Astrocyte of the cerebellum (primary cell): ENCODE data around the gene GAPDHS.

ENCODE experiments used
- DNase-seq: peaks from one replicate; pipeline ENCODE4 v3.0.0-alpha.2; 2011; ENCODE audit warnings: low read depth
- H3K4me3 ChIP-seq: 2 replicates; pipeline ENCODE4 v1.5.1; 2011; ENCODE audit warnings: mild to moderate bottlenecking, low read depth, low read length, moderate library complexity
- CTCF ChIP-seq: IDR thresholded peaks from 2 replicates; pipeline ENCODE4 v1.5.1; 2012; ENCODE audit warnings: low read length, low read depth, moderate library complexity, mild to moderate bottlenecking; ENCODE audit errors: missing control alignments
- in situ Hi-C: cut with HindIII; loops from 2 replicates; pipeline ENCODE4 v1.10.0; 2017; ENCODE audit warnings: low sequenced_read_pairs

The GAPDHS gene

DNA sequence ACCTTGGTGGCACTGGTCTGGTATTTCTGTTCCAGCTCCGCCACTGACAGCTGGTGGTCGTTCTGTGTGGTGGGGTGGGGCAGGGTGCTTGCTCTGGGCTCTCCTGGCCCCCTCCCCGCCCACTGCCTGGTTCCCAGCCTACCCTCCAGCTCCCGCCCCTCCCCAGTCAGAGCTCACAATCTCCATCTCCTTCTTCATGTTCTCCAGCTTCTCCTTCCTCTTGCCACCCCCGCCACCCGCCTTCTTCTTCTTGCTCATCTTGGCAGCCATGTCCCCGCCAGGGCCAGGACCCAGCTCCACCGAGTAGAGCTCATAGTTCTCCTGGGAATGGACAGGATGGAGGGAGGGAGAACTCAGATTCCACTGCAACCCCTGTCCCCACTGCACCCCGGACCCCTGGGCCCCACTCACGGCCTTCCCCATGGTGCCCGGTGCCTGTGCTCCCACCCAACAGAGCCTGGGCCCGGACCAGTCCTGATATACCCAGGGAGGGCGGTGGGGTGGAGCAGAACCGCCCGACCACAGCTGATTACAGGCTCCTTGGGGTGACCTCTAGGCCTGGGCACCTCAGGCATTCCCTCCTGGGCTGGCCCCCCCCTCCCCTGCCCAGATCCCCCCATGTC lies 30.1 kb downstream of the GAPDHS start, which contains the start of gene ATP4A:
Gene ATP4A (minus strand): TSS at position 452 of the 623 bp plus-strand sequence. CDS start 29 bp downstream, at position 423.
- DNase-seq: no peak
- in situ Hi-C loops: no loop called here
- no peak for TF ChIP-seq CTCF
- no peak within 1 kb of the TSS for H3K4me3 ChIP-seq

DNA sequence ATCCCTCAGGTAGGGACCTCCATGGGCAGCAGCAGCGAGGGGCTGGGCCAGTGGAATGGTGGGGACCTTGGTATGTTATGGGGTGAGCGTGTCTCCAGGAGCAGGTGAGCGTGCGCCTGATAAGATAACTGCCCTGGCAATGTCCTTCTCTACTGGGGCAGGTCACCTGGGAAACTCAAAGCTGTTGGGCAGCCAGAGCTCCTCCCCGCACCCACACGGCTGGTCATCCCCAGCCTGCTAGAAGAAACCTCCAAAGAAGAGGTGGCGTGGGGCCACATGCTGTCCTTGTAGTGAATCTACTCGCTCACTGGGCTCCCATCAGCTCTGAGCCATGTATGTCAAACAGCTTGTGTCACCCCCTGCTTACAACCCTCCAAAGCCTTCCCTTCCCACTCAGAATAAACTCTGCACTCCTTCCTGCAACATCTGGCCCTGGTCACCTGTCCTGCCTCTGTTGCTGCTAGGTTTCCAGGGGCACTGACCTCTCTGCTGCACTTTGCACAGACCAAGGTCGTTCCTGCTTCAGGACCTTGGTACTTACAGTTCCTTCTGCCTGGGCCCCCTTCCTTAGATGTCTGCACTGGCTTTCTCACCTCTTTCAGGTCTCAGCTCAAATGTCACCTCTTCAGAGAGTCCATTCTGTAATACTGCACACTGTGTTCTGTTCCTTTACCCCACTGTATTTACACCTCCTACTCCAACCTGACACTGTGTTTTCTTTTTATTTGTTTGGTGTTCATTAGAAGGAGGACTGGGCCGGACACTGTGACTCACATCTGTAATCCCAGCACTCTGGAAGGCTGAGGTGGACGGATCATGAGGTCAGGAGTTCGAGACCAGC lies 32.0 kb downstream of the GAPDHS start:
- DNase-seq: no peak
- in situ Hi-C loops: no loop called here
- no peak for TF ChIP-seq CTCF
- no peak overlapping the region for H3K4me3 ChIP-seq

DNA sequence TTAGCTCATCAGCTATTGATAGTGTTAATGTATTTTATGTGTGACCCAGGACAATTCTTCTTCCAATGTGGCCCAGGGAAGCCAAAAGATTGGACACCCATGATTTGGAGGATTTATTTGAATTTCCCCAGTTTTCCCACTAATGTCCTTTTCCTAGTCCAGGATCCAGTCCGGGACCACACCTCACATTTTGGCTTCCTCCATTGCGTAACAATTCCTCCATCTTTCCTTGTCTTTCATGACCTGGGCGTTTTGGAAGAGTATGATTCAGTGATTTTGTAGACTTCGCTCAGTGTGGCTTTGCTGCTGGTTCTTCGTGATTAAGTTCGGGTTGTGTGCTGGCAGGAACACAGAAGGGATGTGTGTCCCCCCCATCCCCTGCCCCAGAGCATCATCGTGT lies 33.5 kb downstream of the GAPDHS start:
- no peak for TF ChIP-seq CTCF
- H3K4me3 ChIP-seq: no peak overlapping the region
- in situ Hi-C loops: no loop called here
- no peak for DNase-seq

GRCh38 chr19:35569281-35569781 lies 36.1 kb downstream of the GAPDHS start:
- H3K4me3 ChIP-seq: no peak overlapping the region
- TF ChIP-seq CTCF: no peak
- DNase-seq: no peak
- in situ Hi-C loops: no loop called here

DNA sequence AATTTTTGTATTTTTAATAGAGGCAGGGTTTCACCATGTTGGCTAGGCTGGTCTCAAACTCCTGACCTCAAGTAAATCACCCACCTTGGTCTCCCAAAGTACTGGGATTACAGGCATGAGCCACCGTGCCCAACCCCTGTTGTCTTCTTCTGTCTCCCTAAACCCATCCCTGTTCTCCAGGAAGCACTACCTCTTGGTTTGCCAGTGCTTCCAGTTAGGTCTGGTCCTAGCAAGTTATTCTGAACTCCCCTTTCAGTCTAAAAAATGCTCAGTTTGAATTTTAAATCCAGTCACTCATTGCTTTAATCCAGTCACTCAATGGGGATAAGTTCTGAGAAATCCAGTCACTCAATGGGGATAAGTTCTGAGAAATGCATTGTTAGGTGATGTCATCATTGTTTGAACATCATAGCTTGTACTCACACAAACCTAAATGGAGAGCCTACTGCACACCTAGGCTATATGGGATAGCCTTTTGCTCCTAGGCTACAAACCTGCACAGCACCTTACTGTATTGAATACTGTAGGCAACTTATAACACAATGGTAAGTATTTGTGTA lies 38.2 kb downstream of the GAPDHS start:
- in situ Hi-C loops: no loop called here
- DNase-seq: no peak
- no peak for TF ChIP-seq CTCF
- no peak overlapping the region for H3K4me3 ChIP-seq

DNA sequence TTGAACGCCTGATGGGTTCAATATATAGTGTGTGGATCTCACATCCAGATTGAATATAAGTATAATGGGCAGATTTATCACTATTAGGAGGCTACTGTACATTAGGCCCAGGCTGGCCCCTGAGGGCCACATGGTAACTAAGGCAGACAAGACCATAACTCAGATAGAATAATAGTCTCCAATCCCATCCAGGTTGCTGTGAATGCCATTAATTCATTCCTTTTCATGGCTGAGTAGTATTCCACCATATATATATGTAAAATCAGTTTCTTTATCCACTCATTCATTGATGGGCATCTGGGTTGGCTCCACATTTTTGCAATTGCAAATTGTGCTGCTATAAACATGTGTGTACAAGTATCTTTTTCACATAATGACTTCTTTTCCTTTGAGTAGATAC lies 44.7 kb downstream of the GAPDHS start:
- no peak for TF ChIP-seq CTCF

More for the DNA sequence above, 44.7 kb downstream of the GAPDHS start:
- DNase-seq: no peak
- in situ Hi-C loops: no loop called here
- no peak overlapping the region for H3K4me3 ChIP-seq
